ENCODE results near the gene DNAH12. TPM values are rescaled to one million over a fixed set of nuclear protein-coding genes. Genes with fewer than 3 reads are reported as not detected.

Gene DNAH12
- total and polyA plus RNA-seq, 9 of the 15 experiments (the other 6 are each of a cell fraction or from before 2014, with no cell fraction given), result 0.01 to 0.04 (median 0.01) TPM; not detected in 5

GRCh38 chr3:57538465-57538864 lies 5.7 kb downstream of the DNAH12 start (continued):
- no peak for TF ChIP-seq ZNF592 (IDR thresholded peaks at IDR 0.05)

- FAIRE-seq, result no peak
- no peak for ATAC-seq
- H3K4me1 ChIP-seq (replicated peaks in 1 of 2; ENCODE audit: control insufficient read depth in 2 of 2, insufficient read depth in 2 of 2, low read length in 2 of 2), result no peaks in the 10 kb centered on the region
- intact Hi-C loops (cut with micrococcal nuclease) (no loop called here), in situ Hi-C loops (cut with MboI) (no loop called here)
- H3K27ac ChIP-seq (ENCODE audit: extremely low read depth, low read depth, low read length), result no peak overlapping the region
- H3K4me2 ChIP-seq (ENCODE audit: insufficient read depth, low read length), result no peak overlapping the region
- CTCF ChIA-PET (ENCODE audit: low intra/inter-chr PET ratio), result no interaction called here
- H2AFZ ChIP-seq (ENCODE audit: low read depth, low read length), result no peak overlapping the region
- POLR2A ChIA-PET, result no interaction called here
- H3K9ac ChIP-seq (ENCODE audit: insufficient read depth in 1 of 2, low read depth in 2 of 2, low read length in 2 of 2), result no peak overlapping the region
- H4K20me1 ChIP-seq (replicated peaks; ENCODE audit: control insufficient read depth, insufficient read depth, low read length), result no peaks in the 10 kb centered on the region
- no peak for DNase-seq (ENCODE audit: extremely low read depth in 1 of 4, low spot score in 3 of 4)
- H3K9me1 ChIP-seq (ENCODE audit: control insufficient read depth, insufficient read depth, low read length), result no peaks in the 10 kb centered on the region
- H3K79me2 ChIP-seq (ENCODE audit: control insufficient read depth, insufficient read depth, low read length), result no peaks in the 10 kb centered on the region
- BruUV-seq (replicated peaks), result no TSS peak
- no peaks in the 10 kb centered on the region for H3K9me3 ChIP-seq (replicated peaks; ENCODE audit: control insufficient read depth, insufficient read depth, low read depth, low read length)
- no peaks in the 10 kb centered on the region for H3K36me3 ChIP-seq (ENCODE audit: control insufficient read depth, insufficient read depth, low read length)
- no peaks in the 10 kb centered on the region for H3K27me3 ChIP-seq (ENCODE audit: control insufficient read depth in 2 of 2, insufficient read depth in 2 of 2, low read length in 2 of 2)
- TF ChIP-seq ZNF699 (CRISPR knock-in tag; IDR thresholded peaks at IDR 0.05; ENCODE audit: insufficient replicate concordance) (no peak), TFE3 (CRISPR knock-in tag; IDR thresholded peaks at IDR 0.05) (no peak), SRSF1 (IDR thresholded peaks at IDR 0.05; ENCODE audit: low read depth, low read length) (no peak), ZNF197 (CRISPR knock-in tag; IDR thresholded peaks at IDR 0.05; ENCODE audit: low read depth) (no peak), MNT (conservative IDR thresholded peaks at IDR 0.05) (no peak), BACH1 (tag; IDR thresholded peaks at IDR 0.05) (no peak), KLF10 (CRISPR knock-in tag; IDR thresholded peaks at IDR 0.05) (no peak), ARID1B (IDR thresholded peaks at IDR 0.05) (no peak), ZNF76 (CRISPR knock-in tag; IDR thresholded peaks at IDR 0.05; ENCODE audit: borderline replicate concordance) (no peak), ZFPM2 (CRISPR knock-in tag; IDR thresholded peaks at IDR 0.05) (no peak), CREB1 (IDR thresholded peaks at IDR 0.05) (no peak), CREB1 (CRISPR knock-in tag; IDR thresholded peaks at IDR 0.05) (no peak), SREBF2 (CRISPR knock-in tag; IDR thresholded peaks at IDR 0.05) (no peak)
- no peak overlapping the region for H3K4me3 ChIP-seq
Measured at GRCh38 chr3:57530071-57530608, 14.0 kb downstream of the DNAH12 start.
